Effector memory CD8-positive, alpha-beta T cell (primary cell): ENCODE data around the gene STRBP.

ENCODE experiments used
- ATAC-seq: fragments of 150-1000 bp; cut with Tn5 transposase; replicated peaks from 2 replicates; pipeline ENCODE4 v1.10.0; 2021; ENCODE audit warnings: mild to moderate bottlenecking, moderate library complexity
- DNase-seq, 3 experiments: peaks; one replicate each; pipeline ENCODE4 v3.0.0; 2021
- H3K27ac Mint-ChIP-seq, 2 donors: one replicate each; pipeline ENCODE4 v1.8.0; 2022; ENCODE audit warnings: mild to moderate bottlenecking in 2 of 2, mixed read lengths in 2 of 2, moderate library complexity in 2 of 2
- H3K27me3 Mint-ChIP-seq, 2 donors: one replicate each; pipeline ENCODE4 v1.8.0; 2022; ENCODE audit warnings: mixed read lengths in 2 of 2
- H3K36me3 Mint-ChIP-seq: one replicate; pipeline ENCODE4 v1.8.0; 2022; ENCODE audit warnings: mild to moderate bottlenecking, moderate library complexity, mixed read lengths; ENCODE audit not compliant: insufficient read depth
- H3K4me1 Mint-ChIP-seq, 2 donors: one replicate each; pipeline ENCODE4 v1.8.0; 2022; ENCODE audit warnings: low read depth in 2 of 2, mixed read lengths in 2 of 2
- H3K4me3 Mint-ChIP-seq, 2 donors: one replicate each; pipeline ENCODE4 v1.8.0; 2022; ENCODE audit warnings: mild to moderate bottlenecking in 2 of 2, mixed read lengths in 2 of 2, moderate library complexity in 2 of 2
- H3K9me3 Mint-ChIP-seq, 2 donors: one replicate each; pipeline ENCODE4 v1.8.0; 2022; ENCODE audit warnings: mixed read lengths in 2 of 2

Gene STRBP

GRCh38 chr9:123150708-123151503, 117.5 kb downstream of the STRBP start:
- no peaks in the 10 kb centered on the region for H3K4me1 Mint-ChIP-seq
- no peaks in the 10 kb centered on the region for H3K27me3 Mint-ChIP-seq
- ATAC-seq: no peak
- H3K27ac Mint-ChIP-seq: no peak overlapping the region
- no peaks in the 10 kb centered on the region for H3K9me3 Mint-ChIP-seq
- peaks cover 2% of the 10 kb centered on the region for H3K36me3 Mint-ChIP-seq
- H3K4me3 Mint-ChIP-seq: no peak overlapping the region
- DNase-seq: no peak

- no peak for ATAC-seq
- no peaks in the 10 kb centered on the region for H3K9me3 Mint-ChIP-seq
- DNase-seq: no peak
- peaks cover 2% of the 10 kb centered on the region for H3K36me3 Mint-ChIP-seq
- no peak overlapping the region for H3K27ac Mint-ChIP-seq
- no peaks in the 10 kb centered on the region for H3K27me3 Mint-ChIP-seq
- H3K4me1 Mint-ChIP-seq: no peaks in the 10 kb centered on the region
- H3K4me3 Mint-ChIP-seq: no peak overlapping the region
These were observed 119.3 kb downstream of the STRBP start for GRCh38 chr9:123149067-123149466.

GRCh38 chr9:123138163-123138562, 130.2 kb downstream of the STRBP start:
- H3K27me3 Mint-ChIP-seq: no peaks in the 10 kb centered on the region
- H3K27ac Mint-ChIP-seq: no peak overlapping the region
- H3K36me3 Mint-ChIP-seq: peaks cover 7% of the 10 kb centered on the region
- H3K9me3 Mint-ChIP-seq: no peaks in the 10 kb centered on the region
- no peak for DNase-seq
- no peaks in the 10 kb centered on the region for H3K4me1 Mint-ChIP-seq
- no peak for ATAC-seq
- no peak overlapping the region for H3K4me3 Mint-ChIP-seq

- DNase-seq (no peak), ATAC-seq (no peak)
- H3K36me3 Mint-ChIP-seq: peaks cover 6% of the 10 kb centered on the region
- H3K4me3 Mint-ChIP-seq: no peak overlapping the region
- no peaks in the 10 kb centered on the region for H3K9me3 Mint-ChIP-seq
- H3K27ac Mint-ChIP-seq: no peak overlapping the region
- no peaks in the 10 kb centered on the region for H3K4me1 Mint-ChIP-seq
- no peaks in the 10 kb centered on the region for H3K27me3 Mint-ChIP-seq
These were observed 133.0 kb downstream of the STRBP start for GRCh38 chr9:123135430-123135829.

- H3K36me3 Mint-ChIP-seq: peaks cover 3% of the 10 kb centered on the region
- no peak overlapping the region for H3K27ac Mint-ChIP-seq
- DNase-seq (no peak), ATAC-seq (no peak)
- H3K9me3 Mint-ChIP-seq: no peaks in the 10 kb centered on the region
- H3K4me1 Mint-ChIP-seq: no peaks in the 10 kb centered on the region
- no peaks in the 10 kb centered on the region for H3K27me3 Mint-ChIP-seq
- no peak overlapping the region for H3K4me3 Mint-ChIP-seq
These were observed 135.7 kb downstream of the STRBP start for GRCh38 chr9:123132696-123133095.

GRCh38 chr9:123131993-123132392, 136.4 kb downstream of the STRBP start:
- DNase-seq (no peak), ATAC-seq (no peak)
- peaks cover 3% of the 10 kb centered on the region for H3K36me3 Mint-ChIP-seq
- no peak overlapping the region for H3K27ac Mint-ChIP-seq
- H3K4me3 Mint-ChIP-seq: no peak overlapping the region
- no peaks in the 10 kb centered on the region for H3K9me3 Mint-ChIP-seq
- no peaks in the 10 kb centered on the region for H3K27me3 Mint-ChIP-seq
- H3K4me1 Mint-ChIP-seq: no peaks in the 10 kb centered on the region

- Mint-ChIP-seq H3K9me3 (no peaks in the 10 kb centered on the region), H3K27ac (no peak overlapping the region), H3K4me1 (no peaks in the 10 kb centered on the region), H3K27me3 (no peaks in the 10 kb centered on the region), H3K36me3 (peaks cover 3% of the 10 kb centered on the region), H3K4me3 (no peak overlapping the region)
- ATAC-seq: no peak
- DNase-seq: no peak
These were observed 137.1 kb downstream of the STRBP start for GRCh38 chr9:123131258-123131657.

GRCh38 chr9:123129423-123129822, 139.0 kb downstream of the STRBP start:
- ATAC-seq (no peak), DNase-seq (no peak)
- no peaks in the 10 kb centered on the region for H3K9me3 Mint-ChIP-seq
- no peak overlapping the region for H3K4me3 Mint-ChIP-seq
- no peaks in the 10 kb centered on the region for H3K36me3 Mint-ChIP-seq
- H3K27me3 Mint-ChIP-seq: no peaks in the 10 kb centered on the region
- no peaks in the 10 kb centered on the region for H3K4me1 Mint-ChIP-seq
- H3K27ac Mint-ChIP-seq: no peak overlapping the region

- Mint-ChIP-seq H3K27me3 (no peaks in the 10 kb centered on the region), H3K9me3 (no peaks in the 10 kb centered on the region), H3K4me3 (no peak overlapping the region), H3K4me1 (no peaks in the 10 kb centered on the region), H3K27ac (no peak overlapping the region), H3K36me3 (no peaks in the 10 kb centered on the region)
- no peak for DNase-seq
- no peak for ATAC-seq
These were observed 139.8 kb downstream of the STRBP start for GRCh38 chr9:123128591-123128990.

- Mint-ChIP-seq H3K4me3 (no peak overlapping the region), H3K9me3 (no peaks in the 10 kb centered on the region), H3K36me3 (no peaks in the 10 kb centered on the region), H3K27ac (no peak overlapping the region), H3K27me3 (no peaks in the 10 kb centered on the region), H3K4me1 (no peaks in the 10 kb centered on the region)
- ATAC-seq (no peak), DNase-seq (no peak)
These were observed 140.8 kb downstream of the STRBP start for GRCh38 chr9:123127512-123128075.

- Mint-ChIP-seq H3K4me3 (no peak overlapping the region), H3K27ac (no peak overlapping the region), H3K27me3 (no peaks in the 10 kb centered on the region), H3K36me3 (no peaks in the 10 kb centered on the region), H3K9me3 (no peaks in the 10 kb centered on the region), H3K4me1 (no peaks in the 10 kb centered on the region)
- ATAC-seq: no peak
- DNase-seq: no peak
These were observed 146.9 kb downstream of the STRBP start for GRCh38 chr9:123121457-123121856.

- DNase-seq (no peak), ATAC-seq (no peak)
- H3K4me3 Mint-ChIP-seq: no peak overlapping the region
- no peaks in the 10 kb centered on the region for H3K27me3 Mint-ChIP-seq
- H3K4me1 Mint-ChIP-seq: no peaks in the 10 kb centered on the region
- H3K27ac Mint-ChIP-seq: no peak overlapping the region
- no peaks in the 10 kb centered on the region for H3K9me3 Mint-ChIP-seq
- peaks cover 3% of the 10 kb centered on the region for H3K36me3 Mint-ChIP-seq
These were observed 147.4 kb downstream of the STRBP start for GRCh38 chr9:123120953-123121352.

- H3K9me3 Mint-ChIP-seq: no peaks in the 10 kb centered on the region
- no peaks in the 10 kb centered on the region for H3K27me3 Mint-ChIP-seq
- no peak overlapping the region for H3K27ac Mint-ChIP-seq
- DNase-seq (no peak), ATAC-seq (no peak)
- no peaks in the 10 kb centered on the region for H3K4me1 Mint-ChIP-seq
- no peak overlapping the region for H3K4me3 Mint-ChIP-seq
- peaks cover 5% of the 10 kb centered on the region for H3K36me3 Mint-ChIP-seq
These were observed 148.3 kb downstream of the STRBP start for GRCh38 chr9:123120131-123120530.

GRCh38 chr9:123119566-123119965, 148.8 kb downstream of the STRBP start:
- peaks cover 5% of the 10 kb centered on the region for H3K36me3 Mint-ChIP-seq
- H3K4me3 Mint-ChIP-seq: no peak overlapping the region
- no peak overlapping the region for H3K27ac Mint-ChIP-seq
- H3K4me1 Mint-ChIP-seq: no peaks in the 10 kb centered on the region
- ATAC-seq (no peak), DNase-seq (no peak)
- no peaks in the 10 kb centered on the region for H3K9me3 Mint-ChIP-seq
- no peaks in the 10 kb centered on the region for H3K27me3 Mint-ChIP-seq
